ENCODE results near the gene TNP1. TPM values are rescaled to one million over a fixed set of nuclear protein-coding genes. Genes with fewer than 3 reads are reported as not detected.

Gene TNP1
- total and polyA plus RNA-seq, 4 donors: not detected

DNA sequence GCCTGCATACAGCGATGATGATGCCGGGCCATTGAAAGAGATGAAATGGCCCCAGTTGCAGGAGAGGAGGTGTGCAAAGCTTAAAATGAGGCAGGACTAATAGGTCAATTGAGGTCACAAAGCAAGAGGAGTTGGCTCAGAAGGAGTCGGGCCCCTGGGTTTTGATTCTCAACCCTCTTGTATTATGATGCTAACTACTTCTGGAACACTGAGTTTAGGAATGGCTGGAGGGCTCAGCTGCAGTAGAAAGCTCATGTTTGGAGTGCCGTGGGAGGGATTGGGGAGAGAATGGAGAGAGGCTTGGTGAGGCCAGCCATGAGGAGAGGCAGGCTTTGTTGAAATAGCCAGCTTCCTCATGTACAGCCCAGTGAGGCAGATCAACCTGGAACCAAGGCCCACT lies 4.8 kb downstream of the TNP1 start:
- 96% methylated on average over 4 of the region's 4 CpGs for WGBS
- no peak for TF ChIP-seq YY1 (IDR thresholded peaks at IDR 0.05)
- TF ChIP-seq FOXA1 (IDR thresholded peaks at IDR 0.05): no peak
- no peak for TF ChIP-seq HNF4A (conservative IDR thresholded peaks at IDR 0.05)
- TF ChIP-seq, protein P1, sequence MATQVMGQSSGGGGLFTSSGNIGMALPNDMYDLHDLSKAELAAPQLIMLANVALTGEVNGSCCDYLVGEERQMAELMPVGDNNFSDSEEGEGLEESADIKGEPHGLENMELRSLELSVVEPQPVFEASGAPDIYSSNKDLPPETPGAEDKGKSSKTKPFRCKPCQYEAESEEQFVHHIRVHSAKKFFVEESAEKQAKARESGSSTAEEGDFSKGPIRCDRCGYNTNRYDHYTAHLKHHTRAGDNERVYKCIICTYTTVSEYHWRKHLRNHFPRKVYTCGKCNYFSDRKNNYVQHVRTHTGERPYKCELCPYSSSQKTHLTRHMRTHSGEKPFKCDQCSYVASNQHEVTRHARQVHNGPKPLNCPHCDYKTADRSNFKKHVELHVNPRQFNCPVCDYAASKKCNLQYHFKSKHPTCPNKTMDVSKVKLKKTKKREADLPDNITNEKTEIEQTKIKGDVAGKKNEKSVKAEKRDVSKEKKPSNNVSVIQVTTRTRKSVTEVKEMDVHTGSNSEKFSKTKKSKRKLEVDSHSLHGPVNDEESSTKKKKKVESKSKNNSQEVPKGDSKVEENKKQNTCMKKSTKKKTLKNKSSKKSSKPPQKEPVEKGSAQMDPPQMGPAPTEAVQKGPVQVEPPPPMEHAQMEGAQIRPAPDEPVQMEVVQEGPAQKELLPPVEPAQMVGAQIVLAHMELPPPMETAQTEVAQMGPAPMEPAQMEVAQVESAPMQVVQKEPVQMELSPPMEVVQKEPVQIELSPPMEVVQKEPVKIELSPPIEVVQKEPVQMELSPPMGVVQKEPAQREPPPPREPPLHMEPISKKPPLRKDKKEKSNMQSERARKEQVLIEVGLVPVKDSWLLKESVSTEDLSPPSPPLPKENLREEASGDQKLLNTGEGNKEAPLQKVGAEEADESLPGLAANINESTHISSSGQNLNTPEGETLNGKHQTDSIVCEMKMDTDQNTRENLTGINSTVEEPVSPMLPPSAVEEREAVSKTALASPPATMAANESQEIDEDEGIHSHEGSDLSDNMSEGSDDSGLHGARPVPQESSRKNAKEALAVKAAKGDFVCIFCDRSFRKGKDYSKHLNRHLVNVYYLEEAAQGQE (IDR thresholded peaks at IDR 0.05): no peak
- TF ChIP-seq, protein P2, sequence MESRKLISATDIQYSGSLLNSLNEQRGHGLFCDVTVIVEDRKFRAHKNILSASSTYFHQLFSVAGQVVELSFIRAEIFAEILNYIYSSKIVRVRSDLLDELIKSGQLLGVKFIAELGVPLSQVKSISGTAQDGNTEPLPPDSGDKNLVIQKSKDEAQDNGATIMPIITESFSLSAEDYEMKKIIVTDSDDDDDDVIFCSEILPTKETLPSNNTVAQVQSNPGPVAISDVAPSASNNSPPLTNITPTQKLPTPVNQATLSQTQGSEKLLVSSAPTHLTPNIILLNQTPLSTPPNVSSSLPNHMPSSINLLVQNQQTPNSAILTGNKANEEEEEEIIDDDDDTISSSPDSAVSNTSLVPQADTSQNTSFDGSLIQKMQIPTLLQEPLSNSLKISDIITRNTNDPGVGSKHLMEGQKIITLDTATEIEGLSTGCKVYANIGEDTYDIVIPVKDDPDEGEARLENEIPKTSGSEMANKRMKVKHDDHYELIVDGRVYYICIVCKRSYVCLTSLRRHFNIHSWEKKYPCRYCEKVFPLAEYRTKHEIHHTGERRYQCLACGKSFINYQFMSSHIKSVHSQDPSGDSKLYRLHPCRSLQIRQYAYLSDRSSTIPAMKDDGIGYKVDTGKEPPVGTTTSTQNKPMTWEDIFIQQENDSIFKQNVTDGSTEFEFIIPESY (IDR thresholded peaks at IDR 0.05): no peak
- no peak for TF ChIP-seq SP1 (IDR thresholded peaks at IDR 0.05)
- TF ChIP-seq NR2F2 (IDR thresholded peaks at IDR 0.05): no peak
- TF ChIP-seq RXRA (IDR thresholded peaks at IDR 0.05): no peak
- TF ChIP-seq, protein P3, sequence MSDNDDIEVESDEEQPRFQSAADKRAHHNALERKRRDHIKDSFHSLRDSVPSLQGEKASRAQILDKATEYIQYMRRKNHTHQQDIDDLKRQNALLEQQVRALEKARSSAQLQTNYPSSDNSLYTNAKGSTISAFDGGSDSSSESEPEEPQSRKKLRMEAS (IDR thresholded peaks at IDR 0.05): no peak
- no peak for TF ChIP-seq JUND (IDR thresholded peaks at IDR 0.05)
- TF ChIP-seq GABPA (IDR thresholded peaks at IDR 0.05 in 1 of 2, conservative IDR thresholded peaks at IDR 0.05 in 1 of 2): no peak
- TF ChIP-seq EGR1 (IDR thresholded peaks at IDR 0.05; ENCODE audit: low read depth in 2 of 2): no peak
- no peak for TF ChIP-seq TAF1 (conservative IDR thresholded peaks at IDR 0.05)
- TF ChIP-seq, protein P4, sequence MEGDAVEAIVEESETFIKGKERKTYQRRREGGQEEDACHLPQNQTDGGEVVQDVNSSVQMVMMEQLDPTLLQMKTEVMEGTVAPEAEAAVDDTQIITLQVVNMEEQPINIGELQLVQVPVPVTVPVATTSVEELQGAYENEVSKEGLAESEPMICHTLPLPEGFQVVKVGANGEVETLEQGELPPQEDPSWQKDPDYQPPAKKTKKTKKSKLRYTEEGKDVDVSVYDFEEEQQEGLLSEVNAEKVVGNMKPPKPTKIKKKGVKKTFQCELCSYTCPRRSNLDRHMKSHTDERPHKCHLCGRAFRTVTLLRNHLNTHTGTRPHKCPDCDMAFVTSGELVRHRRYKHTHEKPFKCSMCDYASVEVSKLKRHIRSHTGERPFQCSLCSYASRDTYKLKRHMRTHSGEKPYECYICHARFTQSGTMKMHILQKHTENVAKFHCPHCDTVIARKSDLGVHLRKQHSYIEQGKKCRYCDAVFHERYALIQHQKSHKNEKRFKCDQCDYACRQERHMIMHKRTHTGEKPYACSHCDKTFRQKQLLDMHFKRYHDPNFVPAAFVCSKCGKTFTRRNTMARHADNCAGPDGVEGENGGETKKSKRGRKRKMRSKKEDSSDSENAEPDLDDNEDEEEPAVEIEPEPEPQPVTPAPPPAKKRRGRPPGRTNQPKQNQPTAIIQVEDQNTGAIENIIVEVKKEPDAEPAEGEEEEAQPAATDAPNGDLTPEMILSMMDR (IDR thresholded peaks at IDR 0.05; ENCODE audit: low read depth, low read length, missing input control): no peak
- no peak for TF ChIP-seq RAD21 (IDR thresholded peaks at IDR 0.05)
- no peak for TF ChIP-seq HNF4G (IDR thresholded peaks at IDR 0.05)
- no peak for TF ChIP-seq FOXA2 (IDR thresholded peaks at IDR 0.05)
- TF ChIP-seq, protein P5, sequence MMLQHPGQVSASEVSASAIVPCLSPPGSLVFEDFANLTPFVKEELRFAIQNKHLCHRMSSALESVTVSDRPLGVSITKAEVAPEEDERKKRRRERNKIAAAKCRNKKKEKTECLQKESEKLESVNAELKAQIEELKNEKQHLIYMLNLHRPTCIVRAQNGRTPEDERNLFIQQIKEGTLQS (IDR thresholded peaks at IDR 0.05): no peak
- H3K9ac ChIP-seq (ENCODE audit: low read depth in 1 of 2, low read length in 2 of 2): no peak overlapping the region

More for the DNA sequence above, 4.8 kb downstream of the TNP1 start:
- H3K36me3 ChIP-seq (ENCODE audit: control insufficient read depth in 4 of 4, insufficient read depth in 3 of 4, low read depth in 1 of 4, low read length in 3 of 4): no peaks in the 10 kb centered on the region
- no peaks in the 10 kb centered on the region for H3K9me3 ChIP-seq (ENCODE audit: control insufficient read depth in 4 of 4, low read length in 3 of 4)
- DNase-seq (ENCODE audit: low spot score): no peak
- H3K27ac ChIP-seq (ENCODE audit: low read depth in 1 of 2, low read length in 2 of 2): no peak overlapping the region
- H3K4me1 ChIP-seq (ENCODE audit: control insufficient read depth in 4 of 4, insufficient read depth in 4 of 4, low read length in 3 of 4): no peaks in the 10 kb centered on the region
- H3K27me3 ChIP-seq (ENCODE audit: control insufficient read depth in 4 of 4, insufficient read depth in 4 of 4, low read length in 3 of 4): no peaks in the 10 kb centered on the region
- H3K4me3 ChIP-seq (ENCODE audit: low read depth in 1 of 3, low read length in 3 of 3): no peak overlapping the region
